ENCODE measurements around the gene OR2V2.
"Not testable (repeated sequence)": the region's sequence is repeated elsewhere in the genome, so short reads cannot be mapped to it uniquely, and the experiment has no call there.

Gene OR2V2

GRCh38 chr5:181105391-181106025, 41.9 kb upstream of the OR2V2 start:
- Histone ChIP-seq H3K4me1 (ENCODE audit: insufficient read depth, low read length) (no peaks in the 10 kb centered on the region), H3K9me3 (ENCODE audit: insufficient read depth, low read depth, low read length) (0 out of 2 replicates have a peak, but pooled peaks cover 5% of the 10 kb centered on the region), H3K27me3 (ENCODE audit: insufficient read depth, low read length) (peaks cover 19% of the 10 kb centered on the region), H3K9ac (ENCODE audit: low read depth, low read length) (no peak overlapping the region), H3K36me3 (ENCODE audit: insufficient read depth, low read length) (no peaks in the 10 kb centered on the region), H3K4me3 (ENCODE audit: low read length) (0 out of 2 replicates have a peak overlapping the region, but pooled peaks have one; percentile 26), H3K27ac (ENCODE audit: low read depth, low read length) (no peak overlapping the region)
- 67% methylated on average over 6 of the region's 7 CpGs for WGBS

GRCh38 chr5:181107699-181108098, 39.7 kb upstream of the OR2V2 start:
- Histone ChIP-seq H3K27me3 (ENCODE audit: insufficient read depth, low read length) (peaks cover 18% of the 10 kb centered on the region), H3K4me1 (ENCODE audit: insufficient read depth, low read length) (no peaks in the 10 kb centered on the region), H3K27ac (ENCODE audit: low read depth, low read length) (no peak overlapping the region), H3K36me3 (ENCODE audit: insufficient read depth, low read length) (no peaks in the 10 kb centered on the region), H3K9me3 (ENCODE audit: insufficient read depth, low read depth, low read length) (0 out of 2 replicates have a peak, but pooled peaks cover 12% of the 10 kb centered on the region), H3K4me3 (ENCODE audit: low read length) (no peak overlapping the region), H3K9ac (ENCODE audit: low read depth, low read length) (no peak overlapping the region)
- WGBS = 81% methylated on average over 9 of the region's 9 CpGs

- Histone ChIP-seq H3K36me3 (ENCODE audit: insufficient read depth, low read length) (no peaks in the 10 kb centered on the region), H3K4me1 (ENCODE audit: insufficient read depth, low read length) (no peaks in the 10 kb centered on the region), H3K27me3 (ENCODE audit: insufficient read depth, low read length) (peaks cover 22% of the 10 kb centered on the region), H3K9me3 (ENCODE audit: insufficient read depth, low read depth, low read length) (0 out of 2 replicates have a peak, but pooled peaks cover 12% of the 10 kb centered on the region), H3K4me3 (ENCODE audit: low read length) (no peak overlapping the region), H3K27ac (ENCODE audit: low read depth, low read length) (no peak overlapping the region), H3K9ac (ENCODE audit: low read depth, low read length) (no peak overlapping the region)
- WGBS = 75% methylated on average over 14 of the region's 14 CpGs
Observed at GRCh38 chr5:181108578-181109165, 38.7 kb upstream of the OR2V2 start.

- H3K9me3 ChIP-seq (ENCODE audit: insufficient read depth, low read depth, low read length) = 0 out of 2 replicates have a peak, but pooled peaks cover 12% of the 10 kb centered on the region
- no peaks in the 10 kb centered on the region for H3K4me1 ChIP-seq (ENCODE audit: insufficient read depth, low read length)
- H3K9ac ChIP-seq (ENCODE audit: low read depth, low read length) = no peak overlapping the region
- no peak overlapping the region for H3K4me3 ChIP-seq (ENCODE audit: low read length)
- no peaks in the 10 kb centered on the region for H3K36me3 ChIP-seq (ENCODE audit: insufficient read depth, low read length)
- 73% methylated on average over 11 of the region's 11 CpGs for WGBS
- peaks cover 24% of the 10 kb centered on the region for H3K27me3 ChIP-seq (ENCODE audit: insufficient read depth, low read length)
- H3K27ac ChIP-seq (ENCODE audit: low read depth, low read length) = no peak overlapping the region
Observed at GRCh38 chr5:181109489-181110013, 37.8 kb upstream of the OR2V2 start.

GRCh38 chr5:181111010-181111409, 36.4 kb upstream of the OR2V2 start:
- Histone ChIP-seq H3K27ac (ENCODE audit: low read depth, low read length) (no peak overlapping the region), H3K9ac (ENCODE audit: low read depth, low read length) (no peak overlapping the region), H3K36me3 (ENCODE audit: insufficient read depth, low read length) (no peaks in the 10 kb centered on the region), H3K4me3 (ENCODE audit: low read length) (no peak overlapping the region), H3K4me1 (ENCODE audit: insufficient read depth, low read length) (no peaks in the 10 kb centered on the region), H3K27me3 (ENCODE audit: insufficient read depth, low read length) (peaks cover 27% of the 10 kb centered on the region), H3K9me3 (ENCODE audit: insufficient read depth, low read depth, low read length) (0 out of 2 replicates have a peak, but pooled peaks cover 12% of the 10 kb centered on the region)
- 88% methylated on average over 5 of the region's 5 CpGs for WGBS

GRCh38 chr5:181112476-181112875, 34.9 kb upstream of the OR2V2 start:
- 0 out of 2 replicates have a peak, but pooled peaks cover 9% of the 10 kb centered on the region for H3K9me3 ChIP-seq (ENCODE audit: insufficient read depth, low read depth, low read length)
- H3K9ac ChIP-seq (ENCODE audit: low read depth, low read length) = no peak overlapping the region
- no peak overlapping the region for H3K4me3 ChIP-seq (ENCODE audit: low read length)
- no peak overlapping the region for H3K27ac ChIP-seq (ENCODE audit: low read depth, low read length)
- peaks cover 34% of the 10 kb centered on the region for H3K27me3 ChIP-seq (ENCODE audit: insufficient read depth, low read length)
- 80% methylated on average over 5 of the region's 5 CpGs for WGBS
- no peaks in the 10 kb centered on the region for H3K4me1 ChIP-seq (ENCODE audit: insufficient read depth, low read length)
- no peaks in the 10 kb centered on the region for H3K36me3 ChIP-seq (ENCODE audit: insufficient read depth, low read length)

- peaks cover 37% of the 10 kb centered on the region for H3K27me3 ChIP-seq (ENCODE audit: insufficient read depth, low read length)
- not testable (repeated sequence) for H3K9ac ChIP-seq (ENCODE audit: low read depth, low read length); H3K9me3 ChIP-seq (ENCODE audit: insufficient read depth, low read depth, low read length); H3K36me3 ChIP-seq (ENCODE audit: insufficient read depth, low read length); H3K4me3 ChIP-seq (ENCODE audit: low read length); H3K27ac ChIP-seq (ENCODE audit: low read depth, low read length); H3K4me1 ChIP-seq (ENCODE audit: insufficient read depth, low read length)
- 43% methylated on average over 5 of the region's 13 CpGs for WGBS
Observed at GRCh38 chr5:181113572-181113971, 33.8 kb upstream of the OR2V2 start.

- Histone ChIP-seq H3K4me3 (ENCODE audit: low read length) (peak overlapping the region; percentile 38), H3K36me3 (ENCODE audit: insufficient read depth, low read length) (no peaks in the 10 kb centered on the region), H3K9ac (ENCODE audit: low read depth, low read length) (no peak overlapping the region), H3K9me3 (ENCODE audit: insufficient read depth, low read depth, low read length) (0 out of 2 replicates have a peak, but pooled peaks cover 7% of the 10 kb centered on the region), H3K4me1 (ENCODE audit: insufficient read depth, low read length) (no peaks in the 10 kb centered on the region), H3K27ac (ENCODE audit: low read depth, low read length) (no peak overlapping the region), H3K27me3 (ENCODE audit: insufficient read depth, low read length) (peaks cover 37% of the 10 kb centered on the region)
- 86% methylated on average over 33 of the region's 33 CpGs for WGBS
Observed at GRCh38 chr5:181114284-181114843, 33.0 kb upstream of the OR2V2 start.

- Histone ChIP-seq H3K27me3 (ENCODE audit: insufficient read depth, low read length) (peaks cover 37% of the 10 kb centered on the region), H3K9me3 (ENCODE audit: insufficient read depth, low read depth, low read length) (0 out of 2 replicates have a peak, but pooled peaks cover 7% of the 10 kb centered on the region), H3K4me1 (ENCODE audit: insufficient read depth, low read length) (no peaks in the 10 kb centered on the region), H3K27ac (ENCODE audit: low read depth, low read length) (no peak overlapping the region), H3K9ac (ENCODE audit: low read depth, low read length) (no peak overlapping the region), H3K36me3 (ENCODE audit: insufficient read depth, low read length) (no peaks in the 10 kb centered on the region), H3K4me3 (ENCODE audit: low read length) (peak overlapping the region; percentile 38)
- 79% methylated on average over 47 of the region's 47 CpGs for WGBS
Observed at GRCh38 chr5:181114844-181115778, 32.3 kb upstream of the OR2V2 start.

- peaks cover 33% of the 10 kb centered on the region for H3K27me3 ChIP-seq (ENCODE audit: insufficient read depth, low read length)
Observed at GRCh38 chr5:181118369-181118768, 29.0 kb upstream of the OR2V2 start.

More at GRCh38 chr5:181118369-181118768, 29.0 kb upstream of the OR2V2 start:
- 0 out of 2 replicates have a peak, but pooled peaks cover 3% of the 10 kb centered on the region for H3K9me3 ChIP-seq (ENCODE audit: insufficient read depth, low read depth, low read length)
- 84% methylated on average over 6 of the region's 6 CpGs for WGBS
- H3K27ac ChIP-seq (ENCODE audit: low read depth, low read length) = no peak overlapping the region
- no peak overlapping the region for H3K9ac ChIP-seq (ENCODE audit: low read depth, low read length)
- no peaks in the 10 kb centered on the region for H3K4me1 ChIP-seq (ENCODE audit: insufficient read depth, low read length)
- H3K36me3 ChIP-seq (ENCODE audit: insufficient read depth, low read length) = no peaks in the 10 kb centered on the region
- H3K4me3 ChIP-seq (ENCODE audit: low read length) = no peak overlapping the region

Data from HUES64 (cell line).